ENCODE measurements around the gene KANK3. TPM values are rescaled to one million over a fixed set of nuclear protein-coding genes. Genes with fewer than 3 reads are reported as not detected.

KANK3 gene
- total and polyA plus RNA-seq, 9 of the 15 experiments (the other 6 are each of a cell fraction or from before 2014, with no cell fraction given) = 0.03 to 0.40 (median 0.08) TPM; not detected in 6

DNA sequence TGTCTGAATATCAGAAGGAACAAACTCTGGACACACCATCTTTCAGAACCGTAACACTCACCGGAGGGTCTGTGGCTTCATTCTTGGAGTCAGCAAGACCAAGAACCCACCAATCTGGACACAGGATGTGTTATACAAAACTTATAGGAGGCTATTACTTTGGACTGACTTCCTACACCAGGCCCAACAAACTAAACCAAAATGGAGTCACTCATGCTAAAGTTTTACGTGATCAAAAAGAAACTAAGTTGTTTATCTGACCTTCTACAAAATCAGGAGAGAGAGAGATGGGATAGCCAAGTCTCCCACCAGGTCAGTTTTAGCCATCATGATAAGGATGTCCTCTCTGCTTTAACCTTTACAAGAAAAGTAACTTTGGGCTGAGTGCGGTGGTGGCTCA lies 43.9 kb upstream of the KANK3 start (continued):
- no peak for TF ChIP-seq ZNF586 (CRISPR knock-in tag; conservative IDR thresholded peaks at IDR 0.05)
- TF ChIP-seq, protein P1, sequence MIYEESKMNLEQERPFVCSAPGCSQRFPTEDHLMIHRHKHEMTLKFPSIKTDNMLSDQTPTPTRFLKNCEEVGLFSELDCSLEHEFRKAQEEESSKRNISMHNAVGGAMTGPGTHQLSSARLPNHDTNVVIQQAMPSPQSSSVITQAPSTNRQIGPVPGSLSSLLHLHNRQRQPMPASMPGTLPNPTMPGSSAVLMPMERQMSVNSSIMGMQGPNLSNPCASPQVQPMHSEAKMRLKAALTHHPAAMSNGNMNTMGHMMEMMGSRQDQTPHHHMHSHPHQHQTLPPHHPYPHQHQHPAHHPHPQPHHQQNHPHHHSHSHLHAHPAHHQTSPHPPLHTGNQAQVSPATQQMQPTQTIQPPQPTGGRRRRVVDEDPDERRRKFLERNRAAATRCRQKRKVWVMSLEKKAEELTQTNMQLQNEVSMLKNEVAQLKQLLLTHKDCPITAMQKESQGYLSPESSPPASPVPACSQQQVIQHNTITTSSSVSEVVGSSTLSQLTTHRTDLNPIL (CRISPR knock-in tag; IDR thresholded peaks at IDR 0.05) = no peak
- TF ChIP-seq ZNF778 (CRISPR knock-in tag; IDR thresholded peaks at IDR 0.05) = no peak
- no peak for TF ChIP-seq ZNF589 (CRISPR knock-in tag; IDR thresholded peaks at IDR 0.05; ENCODE audit: low read depth)
- TF ChIP-seq ZNF143 (CRISPR knock-in tag; IDR thresholded peaks at IDR 0.05) = no peak
- no peak for TF ChIP-seq ZNF274 (IDR thresholded peaks at IDR 0.05; ENCODE audit: borderline replicate concordance, low read depth, low read length)
- TF ChIP-seq NFXL1 (CRISPR knock-in tag; IDR thresholded peaks at IDR 0.05) = 0 out of 2 replicates have a peak, but pooled peaks have one; percentile 73
- peak; percentile 82 for TF ChIP-seq MEF2D (tag; conservative IDR thresholded peaks at IDR 0.05; ENCODE audit: low read depth)
- no peak for TF ChIP-seq NCOR1 (IDR thresholded peaks at IDR 0.05)
- TF ChIP-seq STAG1 (CRISPR knock-in tag; IDR thresholded peaks at IDR 0.05; ENCODE audit: borderline replicate concordance) = no peak
- no peak for TF ChIP-seq HNRNPUL1 (IDR thresholded peaks at IDR 0.05; ENCODE audit: low read length)
- TF ChIP-seq COPS2 (conservative IDR thresholded peaks at IDR 0.05) = no peak
- TF ChIP-seq MCM2 (IDR thresholded peaks at IDR 0.05; ENCODE audit: low read depth) = no peak
- TF ChIP-seq TCF7L2 (IDR thresholded peaks at IDR 0.05; ENCODE audit: low read depth, low read length) = no peak
- TF ChIP-seq ESRRB (CRISPR knock-in tag; IDR thresholded peaks at IDR 0.05; ENCODE audit: borderline replicate concordance) = no peak
- TF ChIP-seq, protein P2, sequence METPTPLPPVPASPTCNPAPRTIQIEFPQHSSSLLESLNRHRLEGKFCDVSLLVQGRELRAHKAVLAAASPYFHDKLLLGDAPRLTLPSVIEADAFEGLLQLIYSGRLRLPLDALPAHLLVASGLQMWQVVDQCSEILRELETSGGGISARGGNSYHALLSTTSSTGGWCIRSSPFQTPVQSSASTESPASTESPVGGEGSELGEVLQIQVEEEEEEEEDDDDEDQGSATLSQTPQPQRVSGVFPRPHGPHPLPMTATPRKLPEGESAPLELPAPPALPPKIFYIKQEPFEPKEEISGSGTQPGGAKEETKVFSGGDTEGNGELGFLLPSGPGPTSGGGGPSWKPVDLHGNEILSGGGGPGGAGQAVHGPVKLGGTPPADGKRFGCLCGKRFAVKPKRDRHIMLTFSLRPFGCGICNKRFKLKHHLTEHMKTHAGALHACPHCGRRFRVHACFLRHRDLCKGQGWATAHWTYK (CRISPR knock-in tag; IDR thresholded peaks at IDR 0.05) = peak; percentile 63; the same call in 1 of the 2 replicates
- no peak for TF ChIP-seq LCOR (CRISPR knock-in tag; IDR thresholded peaks at IDR 0.05)
- TF ChIP-seq HNRNPLL (IDR thresholded peaks at IDR 0.05; ENCODE audit: low read depth, low read length, poor library complexity, severe bottlenecking) = no peak
- no peak for TF ChIP-seq YBX1 (IDR thresholded peaks at IDR 0.05)
- no peak for TF ChIP-seq ZNF717 (CRISPR knock-in tag; IDR thresholded peaks at IDR 0.05)
- TF ChIP-seq ILF3 (IDR thresholded peaks at IDR 0.05; ENCODE audit: borderline replicate concordance) = no peak
- TF ChIP-seq ARHGAP35 (IDR thresholded peaks at IDR 0.05; ENCODE audit: partially characterized antibody) = no peak
- TF ChIP-seq CHD4 (IDR thresholded peaks at IDR 0.05; ENCODE audit: insufficient read depth, insufficient replicate concordance, low read depth, low read length, poor library complexity, severe bottlenecking) = no peak
- TF ChIP-seq, protein P3, sequence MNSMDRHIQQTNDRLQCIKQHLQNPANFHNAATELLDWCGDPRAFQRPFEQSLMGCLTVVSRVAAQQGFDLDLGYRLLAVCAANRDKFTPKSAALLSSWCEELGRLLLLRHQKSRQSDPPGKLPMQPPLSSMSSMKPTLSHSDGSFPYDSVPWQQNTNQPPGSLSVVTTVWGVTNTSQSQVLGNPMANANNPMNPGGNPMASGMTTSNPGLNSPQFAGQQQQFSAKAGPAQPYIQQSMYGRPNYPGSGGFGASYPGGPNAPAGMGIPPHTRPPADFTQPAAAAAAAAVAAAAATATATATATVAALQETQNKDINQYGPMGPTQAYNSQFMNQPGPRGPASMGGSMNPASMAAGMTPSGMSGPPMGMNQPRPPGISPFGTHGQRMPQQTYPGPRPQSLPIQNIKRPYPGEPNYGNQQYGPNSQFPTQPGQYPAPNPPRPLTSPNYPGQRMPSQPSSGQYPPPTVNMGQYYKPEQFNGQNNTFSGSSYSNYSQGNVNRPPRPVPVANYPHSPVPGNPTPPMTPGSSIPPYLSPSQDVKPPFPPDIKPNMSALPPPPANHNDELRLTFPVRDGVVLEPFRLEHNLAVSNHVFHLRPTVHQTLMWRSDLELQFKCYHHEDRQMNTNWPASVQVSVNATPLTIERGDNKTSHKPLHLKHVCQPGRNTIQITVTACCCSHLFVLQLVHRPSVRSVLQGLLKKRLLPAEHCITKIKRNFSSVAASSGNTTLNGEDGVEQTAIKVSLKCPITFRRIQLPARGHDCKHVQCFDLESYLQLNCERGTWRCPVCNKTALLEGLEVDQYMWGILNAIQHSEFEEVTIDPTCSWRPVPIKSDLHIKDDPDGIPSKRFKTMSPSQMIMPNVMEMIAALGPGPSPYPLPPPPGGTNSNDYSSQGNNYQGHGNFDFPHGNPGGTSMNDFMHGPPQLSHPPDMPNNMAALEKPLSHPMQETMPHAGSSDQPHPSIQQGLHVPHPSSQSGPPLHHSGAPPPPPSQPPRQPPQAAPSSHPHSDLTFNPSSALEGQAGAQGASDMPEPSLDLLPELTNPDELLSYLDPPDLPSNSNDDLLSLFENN (IDR thresholded peaks at IDR 0.05; ENCODE audit: low read depth in 2 of 2, low read length in 2 of 2) = no peak
- no peak for TF ChIP-seq ZC3H11A (IDR thresholded peaks at IDR 0.05; ENCODE audit: low read depth, low read length)
- TF ChIP-seq PTRF (tag; IDR thresholded peaks at IDR 0.05) = peak; percentile 86

Data from K562 (cell line).